Stomach (tissue), 9 donors: ENCODE data around the gene DOK3. TPM values are rescaled to one million over a fixed set of nuclear protein-coding genes. Genes with fewer than 3 reads are reported as not detected.

Experiments used
- DNase-seq, 2 donors: peaks; one replicate each; pipeline versions ENCODE4 v3.0.0 to v3.0.0-alpha.2; 2013 to 2019
- H3K27ac ChIP-seq, 5 donors: fragments of 200-600 bp in 4 of 5; sonication (generic) in 4 of 5; one replicate each; pipeline ENCODE4 v1.5.1; 2013 to 2019; ENCODE audit warnings: mild to moderate bottlenecking in 1 of 5, moderate library complexity in 1 of 5
- H3K27me3 ChIP-seq, 3 donors: fragments of 200-600 bp; sonication (generic); one replicate each; pipeline ENCODE4 v1.5.1; 2017 to 2019; ENCODE audit warnings: mixed run types in 1 of 3
- H3K36me3 ChIP-seq, 4 donors: fragments of 200-600 bp; sonication (generic); 1 replicate in 3 of 4; 2 replicates in 1 of 4; pipeline ENCODE4 v1.5.1; 2016 to 2019
- H3K4me1 ChIP-seq, 4 donors: fragments of 200-600 bp; sonication (generic); one replicate each; pipeline ENCODE4 v1.5.1; 2016 to 2019
- H3K4me3 ChIP-seq, 4 donors: fragments of 200-600 bp; sonication (generic) in 3 of 4; one replicate each; pipeline ENCODE4 v1.5.1; 2016 to 2019; ENCODE audit warnings: mild to moderate bottlenecking in 1 of 4
- H3K9me3 ChIP-seq, 4 donors: fragments of 200-600 bp; sonication (generic); one replicate each; pipeline ENCODE4 v1.5.1; 2016 to 2019
- EP300 ChIP-seq: sonication (generic); formaldehyde crosslinking; IDR thresholded peaks from one replicate; pipeline ENCODE4 v1.6.1; 2017; ENCODE audit warnings: antibody characterized with exemption
- POLR2A ChIP-seq, 4 donors: fragments of 450-650 bp; IDR thresholded peaks; one replicate each; pipeline ENCODE4 v1.6.1; 2016; ENCODE audit warnings: antibody characterized with exemption in 4 of 4, control low read depth in 2 of 4, mild to moderate bottlenecking in 1 of 4, moderate library complexity in 1 of 4
- POLR2AphosphoS5 ChIP-seq, 3 donors: sonication (generic); formaldehyde crosslinking; IDR thresholded peaks; one replicate each; pipeline ENCODE4 v1.6.1; 2016; ENCODE audit warnings: antibody characterized with exemption in 3 of 3
- WGBS, 5 donors: extraction: QIAGEN DNeasy Blood & Tissue Kit in 3 of 5; methylation state at CpG; one replicate each; pipeline versions ENCODE4 v1.1.5 to v1.1.7; 2013 to 2018; 5-methylcytosine and 5-hydroxymethylcytosine counted together
- intact Hi-C: fragments of 100-400 bp; cut with DNase I; formaldehyde crosslinking; loops from one replicate; pipeline ENCODE4 v1.15.1; 2023; ENCODE audit warnings: low total_unique reads
- polyA plus RNA-seq, 3 donors: library from polyadenylated mRNA; stranded (reverse); fragments of 200-250 nt; gene quantifications; one replicate each; pipeline ENCODE4 v1.2.3, GENCODE V29; 2013
- total RNA-seq, 5 donors: library from RNA; depleted of rRNA; stranded (reverse); fragments of >200 nt; gene quantifications; one replicate each; pipeline versions ENCODE4 v1.1.0 to v1.2.3, GENCODE V29; 2014 to 2016
- TF ChIP-seq, protein P1 (sequence below), 7 experiments: fragments of 450-650 bp in 4 of 7; fragments of 200-600 bp in 3 of 7; sonication (generic) in 3 of 7; IDR thresholded peaks; one replicate each; pipeline ENCODE4 v1.5.1; 2016 to 2019; ENCODE audit warnings: antibody characterized with exemption in 7 of 7, control low read depth in 2 of 7, mild to moderate bottlenecking in 1 of 7
- donor health status: healthy with polysubstance abuse.
- donor health status: Bipolar disorder and iron deficiency.
- donor health status: healthy.

Gene DOK3
- total and polyA plus RNA-seq, 8 donors: 0.43 to 31.2 (median 4.9) TPM; not detected in 1

DNA sequence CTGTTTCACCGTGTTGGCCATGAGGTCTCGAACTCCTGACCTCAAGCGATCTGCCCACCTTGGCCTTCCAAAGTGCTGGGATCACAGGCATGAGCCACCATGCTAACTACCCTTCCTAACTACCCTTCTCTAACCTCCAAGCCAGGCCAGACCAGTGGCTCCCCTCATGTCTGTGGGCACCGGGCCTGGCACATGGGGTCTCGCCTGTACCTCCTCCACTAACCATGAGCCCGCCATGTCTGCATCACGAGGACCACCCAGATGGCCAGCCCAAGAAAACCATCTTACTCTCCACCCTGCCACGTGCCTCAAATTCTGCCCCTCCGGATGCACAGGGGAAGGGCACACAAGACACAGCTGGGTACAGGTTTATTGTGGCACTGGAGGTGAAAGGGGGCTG lies 26.6 kb downstream of the DOK3 start:
- Histone ChIP-seq H3K27me3 (no peaks in the 10 kb centered on the region), H3K4me3 (no peak overlapping the region), H3K36me3 (peaks cover 23 to 60% (median 46%) of the 10 kb centered on the region in 4 donors), H3K9me3 (no peaks in the 10 kb centered on the region), H3K27ac (peak overlapping the region in 2 of 5 donors; percentile 16 to 38), H3K4me1 (peaks cover 15 to 74% (median 45%) of the 10 kb centered on the region in 4 donors)
- intact Hi-C loops: no loop called here
- DNase-seq: no peak
- no peak for TF ChIP-seq POLR2AphosphoS5 (IDR thresholded peaks at IDR 0.05)
- no peak for TF ChIP-seq POLR2A (IDR thresholded peaks at IDR 0.05)
- no peak for TF ChIP-seq EP300
- TF ChIP-seq, protein P1, sequence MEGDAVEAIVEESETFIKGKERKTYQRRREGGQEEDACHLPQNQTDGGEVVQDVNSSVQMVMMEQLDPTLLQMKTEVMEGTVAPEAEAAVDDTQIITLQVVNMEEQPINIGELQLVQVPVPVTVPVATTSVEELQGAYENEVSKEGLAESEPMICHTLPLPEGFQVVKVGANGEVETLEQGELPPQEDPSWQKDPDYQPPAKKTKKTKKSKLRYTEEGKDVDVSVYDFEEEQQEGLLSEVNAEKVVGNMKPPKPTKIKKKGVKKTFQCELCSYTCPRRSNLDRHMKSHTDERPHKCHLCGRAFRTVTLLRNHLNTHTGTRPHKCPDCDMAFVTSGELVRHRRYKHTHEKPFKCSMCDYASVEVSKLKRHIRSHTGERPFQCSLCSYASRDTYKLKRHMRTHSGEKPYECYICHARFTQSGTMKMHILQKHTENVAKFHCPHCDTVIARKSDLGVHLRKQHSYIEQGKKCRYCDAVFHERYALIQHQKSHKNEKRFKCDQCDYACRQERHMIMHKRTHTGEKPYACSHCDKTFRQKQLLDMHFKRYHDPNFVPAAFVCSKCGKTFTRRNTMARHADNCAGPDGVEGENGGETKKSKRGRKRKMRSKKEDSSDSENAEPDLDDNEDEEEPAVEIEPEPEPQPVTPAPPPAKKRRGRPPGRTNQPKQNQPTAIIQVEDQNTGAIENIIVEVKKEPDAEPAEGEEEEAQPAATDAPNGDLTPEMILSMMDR (IDR thresholded peaks at IDR 0.05): no peak
- WGBS, 5 donors: 94 to 96% (median 96%) methylated on average over 9 of the region's 9 CpGs

DNA sequence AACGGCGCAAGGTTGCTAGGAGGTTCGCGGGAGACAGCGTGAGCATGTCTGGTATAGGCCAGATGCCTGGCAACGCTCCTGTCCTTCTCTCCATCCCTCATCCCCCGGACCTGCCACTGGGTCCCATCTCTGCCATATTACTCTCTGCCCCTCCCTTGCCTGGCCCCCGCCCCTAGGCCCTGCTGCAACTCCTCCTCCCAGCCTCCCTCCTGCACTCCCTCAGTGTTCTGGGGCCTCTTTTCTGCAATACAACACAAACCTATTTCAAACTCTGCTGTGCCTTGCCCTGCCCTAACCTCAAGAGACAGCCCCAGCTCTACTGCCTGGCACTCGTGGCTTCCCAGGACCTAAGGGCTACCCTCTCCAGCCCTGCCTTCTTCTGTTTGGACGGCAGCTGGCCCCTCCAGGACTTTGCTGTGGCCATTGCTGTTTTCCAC lies 27.2 kb downstream of the DOK3 start:
- Histone ChIP-seq H3K9me3 (no peaks in the 10 kb centered on the region), H3K4me1 (peaks cover 15 to 76% (median 48%) of the 10 kb centered on the region in 4 donors), H3K27me3 (no peaks in the 10 kb centered on the region), H3K27ac (peak overlapping the region in 2 of 5 donors; percentile 46 to 83), H3K36me3 (peaks cover 16 to 54% (median 39%) of the 10 kb centered on the region in 4 donors), H3K4me3 (no peak overlapping the region)
- TF ChIP-seq EP300: no peak
- TF ChIP-seq, protein P1 (IDR thresholded peaks at IDR 0.05): no peak
- no peak for TF ChIP-seq POLR2A (IDR thresholded peaks at IDR 0.05)
- no peak for TF ChIP-seq POLR2AphosphoS5 (IDR thresholded peaks at IDR 0.05)
- WGBS, 5 donors: 79 to 94% (median 88%) methylated on average over 10 of the region's 10 CpGs
- no peak for DNase-seq
- intact Hi-C loops: no loop called here

DNA sequence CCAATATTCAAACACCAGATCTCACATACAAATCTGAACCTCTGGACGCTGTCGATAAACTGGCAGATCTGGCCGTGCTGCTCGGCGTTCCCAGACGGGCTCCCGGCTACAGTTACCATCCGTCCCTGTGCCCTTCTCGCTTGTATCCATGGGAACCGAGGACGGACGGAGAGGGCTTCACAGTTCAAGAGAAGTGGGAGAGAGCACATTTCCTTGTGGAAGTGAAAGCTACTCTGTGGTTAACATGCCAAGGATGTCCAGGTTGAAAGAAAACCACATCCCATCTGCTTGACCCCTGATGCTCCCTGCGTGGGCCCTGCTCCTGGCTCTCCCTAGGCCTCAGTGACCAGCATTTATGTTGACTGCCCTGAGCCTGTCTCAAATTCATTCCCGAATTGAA lies 29.9 kb downstream of the DOK3 start:
- no peak for TF ChIP-seq POLR2AphosphoS5 (IDR thresholded peaks at IDR 0.05)
- no peak for TF ChIP-seq POLR2A (IDR thresholded peaks at IDR 0.05)
- TF ChIP-seq, protein P1 (IDR thresholded peaks at IDR 0.05): no peak
- no peak for TF ChIP-seq EP300
- peak overlapping the region in 4 of 5 donors; percentile 65 to 83 (median 80) for H3K27ac ChIP-seq
- DNase-seq: peak in 1 of 2 donors; percentile 56
- intact Hi-C loops: no loop called here
- no peaks in the 10 kb centered on the region for H3K27me3 ChIP-seq
- H3K4me1 ChIP-seq: peaks cover 15 to 89% (median 53%) of the 10 kb centered on the region in 4 donors
- no peaks in the 10 kb centered on the region for H3K9me3 ChIP-seq
- 38 to 78% (median 68%) methylated on average over 14 of the region's 14 CpGs for WGBS, 5 donors
- H3K36me3 ChIP-seq: peaks cover 13 to 28% (median 20%) of the 10 kb centered on the region in 4 donors
- no peak overlapping the region for H3K4me3 ChIP-seq

DNA sequence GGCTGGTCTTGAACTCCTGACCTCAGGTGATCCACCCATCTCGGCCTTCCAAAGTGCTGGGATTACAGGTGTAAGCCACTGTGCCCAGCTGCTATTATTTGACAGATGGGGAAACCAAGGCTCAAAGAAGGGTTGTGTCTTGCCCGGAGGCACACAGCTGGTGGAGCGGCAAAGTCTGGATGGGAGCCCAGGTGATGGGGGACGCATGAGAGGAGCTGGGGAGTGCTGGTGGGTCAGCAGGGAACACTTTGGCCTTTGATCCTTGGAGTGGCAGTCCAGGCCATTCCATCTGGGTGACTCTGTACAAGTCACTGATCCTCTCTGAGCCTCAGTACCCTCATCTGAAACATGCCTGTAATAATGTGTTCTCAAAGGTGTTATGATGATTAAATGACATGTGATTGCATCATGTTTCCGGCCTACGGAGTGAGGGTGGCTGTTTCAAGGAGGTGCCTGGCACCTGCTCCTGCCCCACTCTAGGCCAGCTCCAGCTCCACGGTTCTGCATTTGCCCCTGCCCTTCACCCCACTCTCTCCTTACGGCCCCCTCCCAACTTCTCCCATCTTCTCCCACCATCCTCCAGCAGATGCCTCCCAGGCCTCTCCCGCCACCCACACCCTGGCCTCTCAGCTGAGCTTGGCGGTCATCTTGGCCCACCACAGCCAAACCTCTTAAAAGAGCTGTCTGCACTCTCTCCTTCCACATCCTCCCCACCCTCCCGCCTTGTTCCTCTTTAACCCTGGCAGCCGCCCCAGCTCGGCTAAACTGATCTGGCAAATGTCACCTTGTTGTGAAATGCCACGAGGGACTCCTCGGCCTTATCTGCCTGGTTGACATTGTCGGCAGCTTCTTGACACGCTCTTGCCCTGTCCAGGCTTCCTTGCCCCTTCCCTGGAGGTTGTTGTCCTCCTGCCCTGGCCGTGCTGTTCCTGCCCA lies 30.6 kb downstream of the DOK3 start:
- no peaks in the 10 kb centered on the region for H3K9me3 ChIP-seq
- peaks cover 0 to 5% (median 0%) of the 10 kb centered on the region in 3 donors for H3K27me3 ChIP-seq
- H3K4me1 ChIP-seq: peaks cover 15 to 87% (median 53%) of the 10 kb centered on the region in 4 donors
- WGBS, 5 donors: 23 to 40% (median 29%) methylated on average over 18 of the region's 18 CpGs
- peak overlapping the region; percentile 39 to 83 (median 78) for H3K27ac ChIP-seq
- intact Hi-C loops: no loop called here
- TF ChIP-seq EP300 (no peak), POLR2AphosphoS5 (IDR thresholded peaks at IDR 0.05) (peak; percentile 61 to 77 (median 68)), POLR2A (IDR thresholded peaks at IDR 0.05) (no peak)
- TF ChIP-seq, protein P1 (IDR thresholded peaks at IDR 0.05): no peak
- no peak overlapping the region for H3K4me3 ChIP-seq
- H3K36me3 ChIP-seq: peaks cover 9 to 20% (median 14%) of the 10 kb centered on the region in 4 donors
- DNase-seq: peak; percentile 80 to 82
